Sigmoid colon (tissue), 7 donors: ENCODE results near the gene OR9G1. TPM values are rescaled to one million over a fixed set of nuclear protein-coding genes. Genes with fewer than 3 reads are reported as not detected.

Experiments
- DNase-seq: peaks from one replicate; pipeline ENCODE4 v3.0.0-alpha.2; 2019
- H3K27ac ChIP-seq, 4 donors: fragments of 200-600 bp; sonication (generic); one replicate each; pipeline ENCODE4 v1.5.1; 2016 to 2019; ENCODE audit warnings: mild to moderate bottlenecking in 1 of 4
- H3K27me3 ChIP-seq, 3 donors: fragments of 200-600 bp; sonication (generic); one replicate each; pipeline ENCODE4 v1.5.1; 2019; ENCODE audit warnings: mild to moderate bottlenecking in 1 of 3
- H3K36me3 ChIP-seq, 4 donors: fragments of 200-600 bp; sonication (generic); one replicate each; pipeline ENCODE4 v1.5.1; 2016 to 2019
- H3K4me1 ChIP-seq, 4 donors: fragments of 200-600 bp; sonication (generic); one replicate each; pipeline ENCODE4 v1.5.1; 2017 to 2019
- H3K4me3 ChIP-seq, 4 donors: fragments of 200-600 bp; sonication (generic); one replicate each; pipeline ENCODE4 v1.5.1; 2017 to 2019; ENCODE audit warnings: mild to moderate bottlenecking in 2 of 4, moderate library complexity in 1 of 4
- H3K9me3 ChIP-seq, 4 donors: fragments of 200-600 bp in 3 of 4; sonication (generic) in 3 of 4; one replicate each; pipeline versions ENCODE4 v1.5.1 to v1.6.1; 2013 to 2019
- EP300 ChIP-seq, 4 donors: sonication (generic); formaldehyde crosslinking; IDR thresholded peaks; one replicate each; pipeline ENCODE4 v1.6.1; 2017; ENCODE audit warnings: antibody characterized with exemption in 4 of 4
- POLR2A ChIP-seq, 2 donors: fragments of 450-650 bp; IDR thresholded peaks; one replicate each; pipeline ENCODE4 v1.6.1; 2016; ENCODE audit warnings: antibody characterized with exemption in 2 of 2, mild to moderate bottlenecking in 2 of 2, moderate library complexity in 2 of 2
- POLR2AphosphoS5 ChIP-seq, 4 donors: sonication (generic); formaldehyde crosslinking; IDR thresholded peaks; one replicate each; pipeline ENCODE4 v1.6.1; 2017; ENCODE audit warnings: antibody characterized with exemption in 4 of 4
- WGBS, 2 donors: extraction: QIAGEN DNeasy Blood & Tissue Kit; methylation state at CpG; one replicate each; pipeline ENCODE4 v1.1.7; 2013; 5-methylcytosine and 5-hydroxymethylcytosine counted together
- intact Hi-C: fragments of 100-400 bp; cut with DNase I; formaldehyde crosslinking; loops from one replicate; pipeline ENCODE4 v1.15.1; 2023
- polyA plus RNA-seq, 3 donors: library from polyadenylated mRNA; stranded (reverse); fragments of 200-250 nt; gene quantifications; one replicate each; pipeline ENCODE4 v1.2.3, GENCODE V29; 2013
- total RNA-seq, 4 donors: library from RNA; depleted of rRNA; stranded (reverse); fragments of >200 nt; gene quantifications; one replicate each; pipeline ENCODE4 v1.1.0, GENCODE V29; 2016
- TF ChIP-seq, protein P1 (sequence below), 4 experiments: fragments of 450-650 bp in 3 of 4; fragments of 200-600 bp in 1 of 4; IDR thresholded peaks; one replicate each; pipeline ENCODE4 v1.5.1; 2016 to 2019; ENCODE audit warnings: antibody characterized with exemption in 4 of 4, mild to moderate bottlenecking in 3 of 4, moderate library complexity in 2 of 4
- donor health status: healthy with polysubstance abuse.
- donor health status: Bipolar disorder and iron deficiency.
- donor health status: healthy.

The OR9G1 gene
- total and polyA plus RNA-seq, 7 donors, result 1.8 TPM; not detected in 6

DNA sequence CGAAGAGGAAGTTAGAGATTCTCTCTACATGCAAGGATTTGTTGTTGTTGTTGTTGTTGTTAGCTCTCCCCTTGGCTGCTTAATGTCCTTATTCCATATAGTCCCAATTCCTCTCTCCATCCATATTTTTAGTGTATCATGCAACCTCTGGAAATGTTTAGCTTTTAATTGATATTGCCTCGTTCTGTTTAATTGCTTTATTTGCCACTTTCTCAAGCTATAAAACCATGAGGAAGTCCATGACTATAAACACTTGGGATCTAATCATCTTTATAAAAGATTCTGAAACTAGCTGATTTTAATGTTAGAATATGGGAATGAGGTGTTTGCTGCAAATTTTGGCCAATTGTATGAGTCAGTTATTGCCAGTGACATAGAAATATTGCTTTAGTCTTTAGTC, 5.5 kb upstream of the OR9G1 start:
- Histone ChIP-seq H3K4me3 (no peak overlapping the region), H3K27ac (no peak overlapping the region), H3K36me3 (no peaks in the 10 kb centered on the region), H3K4me1 (no peaks in the 10 kb centered on the region), H3K27me3 (no peaks in the 10 kb centered on the region), H3K9me3 (no peaks in the 10 kb centered on the region)
- intact Hi-C loops, result no loop called here
- WGBS, 2 donors, result 50 to 72% methylated on average over 2 of the region's 2 CpGs
- TF ChIP-seq EP300 (IDR thresholded peaks at IDR 0.05) (no peak), POLR2AphosphoS5 (IDR thresholded peaks at IDR 0.05) (no peak), POLR2A (IDR thresholded peaks at IDR 0.05) (no peak)
- TF ChIP-seq, protein P1, sequence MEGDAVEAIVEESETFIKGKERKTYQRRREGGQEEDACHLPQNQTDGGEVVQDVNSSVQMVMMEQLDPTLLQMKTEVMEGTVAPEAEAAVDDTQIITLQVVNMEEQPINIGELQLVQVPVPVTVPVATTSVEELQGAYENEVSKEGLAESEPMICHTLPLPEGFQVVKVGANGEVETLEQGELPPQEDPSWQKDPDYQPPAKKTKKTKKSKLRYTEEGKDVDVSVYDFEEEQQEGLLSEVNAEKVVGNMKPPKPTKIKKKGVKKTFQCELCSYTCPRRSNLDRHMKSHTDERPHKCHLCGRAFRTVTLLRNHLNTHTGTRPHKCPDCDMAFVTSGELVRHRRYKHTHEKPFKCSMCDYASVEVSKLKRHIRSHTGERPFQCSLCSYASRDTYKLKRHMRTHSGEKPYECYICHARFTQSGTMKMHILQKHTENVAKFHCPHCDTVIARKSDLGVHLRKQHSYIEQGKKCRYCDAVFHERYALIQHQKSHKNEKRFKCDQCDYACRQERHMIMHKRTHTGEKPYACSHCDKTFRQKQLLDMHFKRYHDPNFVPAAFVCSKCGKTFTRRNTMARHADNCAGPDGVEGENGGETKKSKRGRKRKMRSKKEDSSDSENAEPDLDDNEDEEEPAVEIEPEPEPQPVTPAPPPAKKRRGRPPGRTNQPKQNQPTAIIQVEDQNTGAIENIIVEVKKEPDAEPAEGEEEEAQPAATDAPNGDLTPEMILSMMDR (IDR thresholded peaks at IDR 0.05), result no peak
- no peak for DNase-seq

DNA sequence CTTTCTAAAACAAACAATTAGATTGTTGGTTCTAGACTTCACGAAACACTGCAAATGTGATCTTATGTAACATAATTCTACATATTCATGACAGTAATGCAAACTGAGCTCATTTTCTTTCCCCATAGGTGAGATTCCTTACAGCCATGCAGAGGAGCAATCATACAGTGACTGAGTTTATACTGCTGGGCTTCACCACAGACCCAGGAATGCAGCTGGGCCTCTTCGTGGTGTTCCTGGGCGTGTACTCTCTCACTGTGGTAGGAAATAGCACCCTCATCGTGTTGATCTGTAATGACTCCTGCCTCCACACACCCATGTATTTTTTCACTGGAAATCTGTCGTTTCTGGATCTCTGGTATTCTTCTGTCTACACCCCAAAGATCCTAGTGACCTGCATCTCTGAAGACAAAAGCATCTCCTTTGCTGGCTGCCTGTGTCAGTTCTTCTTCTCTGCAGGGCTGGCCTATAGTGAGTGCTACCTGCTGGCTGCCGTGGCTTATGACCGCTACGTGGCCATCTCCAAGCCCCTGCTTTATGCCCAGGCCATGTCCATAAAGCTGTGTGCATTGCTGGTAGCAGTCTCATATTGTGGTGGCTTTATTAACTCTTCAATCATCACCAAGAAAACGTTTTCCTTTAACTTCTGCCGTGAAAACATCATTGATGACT, 1.5 kb downstream of the OR9G1 start:
- no peaks in the 10 kb centered on the region for H3K9me3 ChIP-seq
- DNase-seq, result no peak
- no peaks in the 10 kb centered on the region for H3K4me1 ChIP-seq
- H3K27me3 ChIP-seq, result no peaks in the 10 kb centered on the region
- intact Hi-C loops, result no loop called here
- 63% methylated on average over 10 of the region's 10 CpGs for WGBS, 2 donors
- no peak overlapping the region for H3K4me3 ChIP-seq
- no peak overlapping the region for H3K27ac ChIP-seq
- no peaks in the 10 kb centered on the region for H3K36me3 ChIP-seq
- no peak for TF ChIP-seq POLR2A (IDR thresholded peaks at IDR 0.05)
- TF ChIP-seq POLR2AphosphoS5 (IDR thresholded peaks at IDR 0.05), result no peak
- TF ChIP-seq, protein P1 (IDR thresholded peaks at IDR 0.05), result no peak
- TF ChIP-seq EP300 (IDR thresholded peaks at IDR 0.05), result no peak

DNA sequence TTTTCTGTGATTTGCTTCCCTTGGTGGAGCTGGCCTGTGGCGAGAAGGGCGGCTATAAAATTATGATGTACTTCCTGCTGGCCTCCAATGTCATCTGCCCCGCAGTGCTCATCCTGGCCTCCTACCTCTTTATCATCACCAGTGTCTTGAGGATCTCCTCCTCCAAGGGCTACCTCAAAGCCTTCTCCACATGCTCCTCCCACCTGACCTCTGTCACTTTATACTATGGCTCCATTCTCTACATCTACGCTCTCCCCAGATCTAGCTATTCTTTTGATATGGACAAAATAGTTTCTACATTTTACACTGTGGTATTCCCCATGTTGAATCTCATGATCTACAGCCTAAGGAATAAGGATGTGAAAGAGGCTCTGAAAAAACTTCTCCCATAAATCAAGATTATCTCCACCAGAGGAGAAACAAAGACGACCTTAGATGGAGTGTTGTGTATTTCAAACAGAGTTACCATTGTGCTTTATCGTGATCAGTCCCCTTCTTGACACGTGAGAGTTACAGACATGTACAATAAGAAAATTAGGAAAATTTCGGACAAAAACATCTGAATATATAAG, 2.1 kb downstream of the OR9G1 start:
- Histone ChIP-seq H3K27me3 (no peaks in the 10 kb centered on the region), H3K4me3 (no peak overlapping the region), H3K9me3 (no peaks in the 10 kb centered on the region), H3K4me1 (no peaks in the 10 kb centered on the region), H3K27ac (no peak overlapping the region), H3K36me3 (no peaks in the 10 kb centered on the region)
- 72 to 80% methylated on average over 8 of the region's 8 CpGs for WGBS, 2 donors
- intact Hi-C loops, result no loop called here
- no peak for DNase-seq
- TF ChIP-seq, protein P1 (IDR thresholded peaks at IDR 0.05), result no peak

DNA sequence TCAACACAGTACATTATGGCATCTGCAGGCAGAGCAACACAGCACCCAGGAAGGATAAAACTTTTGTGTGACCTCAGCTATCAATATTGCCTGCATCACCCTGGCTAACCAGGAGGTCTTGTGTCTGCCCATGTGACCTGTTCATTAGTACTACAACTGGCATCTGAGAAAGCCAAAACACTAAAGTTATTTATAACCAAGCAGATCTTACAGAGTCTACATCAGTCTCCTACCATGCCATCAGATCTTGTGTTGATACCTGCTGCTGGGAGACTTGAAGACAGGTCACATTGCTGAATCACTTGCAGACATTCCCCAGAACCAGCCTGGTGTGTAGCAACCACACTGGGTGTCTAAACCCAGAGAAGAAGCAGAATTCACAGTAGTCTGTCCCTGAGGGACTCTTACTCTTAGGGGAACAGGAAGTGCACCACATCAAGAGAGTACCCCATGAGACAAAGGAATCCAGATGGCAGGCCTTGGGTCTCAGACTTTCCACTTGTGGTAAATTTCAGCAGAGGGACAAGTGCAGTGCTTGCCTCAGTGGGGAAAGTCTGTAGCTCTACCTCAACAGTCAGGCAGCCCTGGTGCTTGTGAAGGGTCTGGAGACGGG, 7.0 kb downstream of the OR9G1 start:
- Histone ChIP-seq H3K27ac (no peak overlapping the region), H3K36me3 (no peaks in the 10 kb centered on the region), H3K4me1 (no peaks in the 10 kb centered on the region), H3K9me3 (no peaks in the 10 kb centered on the region), H3K27me3 (no peaks in the 10 kb centered on the region), H3K4me3 (no peak overlapping the region)
- DNase-seq, result no peak
- WGBS, 2 donors, result 65% methylated on average over 1 of the region's 1 CpG
- intact Hi-C loops, result no loop called here
- TF ChIP-seq POLR2A (IDR thresholded peaks at IDR 0.05), result no peak

DNA sequence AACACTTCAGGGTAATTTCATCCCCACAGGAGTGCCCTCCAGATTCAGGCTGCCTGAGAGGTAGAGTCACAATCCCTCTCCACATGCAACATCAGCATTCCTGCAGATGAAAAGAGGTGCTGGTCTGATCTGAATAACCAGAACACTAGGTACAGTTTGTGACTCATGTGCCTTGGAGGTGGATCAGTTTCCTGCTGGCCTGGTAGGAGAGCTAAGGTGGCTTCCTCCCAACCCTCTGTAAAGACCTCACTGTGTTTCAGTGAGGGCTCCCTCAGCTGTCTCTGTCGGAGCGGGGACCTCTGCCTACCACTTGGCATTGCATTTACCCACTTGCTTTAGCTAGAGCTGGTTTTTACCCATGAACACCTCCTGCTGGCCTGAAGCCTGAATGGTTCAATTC, 7.6 kb downstream of the OR9G1 start:
- WGBS, 2 donors, result 92 to 98% methylated on average over 2 of the region's 2 CpGs
- intact Hi-C loops, result no loop called here
- H3K4me3 ChIP-seq, result no peak overlapping the region

More for the DNA sequence above, 7.6 kb downstream of the OR9G1 start:
- no peak for TF ChIP-seq POLR2AphosphoS5 (IDR thresholded peaks at IDR 0.05)
- TF ChIP-seq EP300 (IDR thresholded peaks at IDR 0.05), result no peak
- TF ChIP-seq POLR2A (IDR thresholded peaks at IDR 0.05), result no peak
- TF ChIP-seq, protein P1 (IDR thresholded peaks at IDR 0.05), result no peak
- no peaks in the 10 kb centered on the region for H3K4me1 ChIP-seq
- no peak overlapping the region for H3K27ac ChIP-seq
- no peaks in the 10 kb centered on the region for H3K27me3 ChIP-seq
- DNase-seq, result no peak
- H3K36me3 ChIP-seq, result no peaks in the 10 kb centered on the region
- H3K9me3 ChIP-seq, result no peaks in the 10 kb centered on the region
